Chondrocyte (in vitro differentiated cells): Measurements from ENCODE around the gene TASP1. TPM values are rescaled to one million over a fixed set of nuclear protein-coding genes. Genes with fewer than 3 reads are reported as not detected.
A peak's percentile ranks its signal among the peaks of the same experiment; 100 is the strongest.

Experiments
- DNase-seq: peaks from one replicate; pipeline ENCODE4 v3.0.0; 2021; ENCODE audit warnings: mixed read lengths, low spot score
- H3K27ac Mint-ChIP-seq: one replicate; pipeline ENCODE4 v1.8.0; 2021; ENCODE audit warnings: mild to moderate bottlenecking, moderate library complexity, mixed read lengths; ENCODE audit not compliant: unreplicated experiment
- H3K27me3 Mint-ChIP-seq: 2 replicates; pipeline ENCODE4 v1.8.0; 2021; ENCODE audit warnings: low read depth, mixed read lengths
- H3K36me3 Mint-ChIP-seq: 2 replicates; pipeline ENCODE4 v1.8.0; 2021; ENCODE audit warnings: low read depth, mixed read lengths
- H3K4me1 Mint-ChIP-seq: 2 replicates; pipeline ENCODE4 v1.8.0; 2021; ENCODE audit warnings: low read depth, mild to moderate bottlenecking, mixed read lengths
- H3K4me3 Mint-ChIP-seq: one replicate; pipeline ENCODE4 v1.8.0; 2021; ENCODE audit warnings: mild to moderate bottlenecking, moderate library complexity, mixed read lengths; ENCODE audit not compliant: unreplicated experiment
- H3K9me3 Mint-ChIP-seq: 2 replicates; pipeline ENCODE4 v1.8.0; 2021; ENCODE audit warnings: low read depth, mixed read lengths
- CTCF ChIP-seq: fragments of 200-600 bp; sonication (generic); IDR thresholded peaks from 2 replicates; pipeline ENCODE4 v1.5.0; 2021; ENCODE audit warnings: antibody characterized with exemption, mild to moderate bottlenecking, moderate library complexity
- total RNA-seq: library from RNA; stranded (reverse); gene quantifications from 3 replicates; pipeline ENCODE4 v1.2.1, GENCODE V29; 2021

Gene TASP1
- total RNA-seq, 1 donor from 2014 or later = 9.0 TPM

DNA sequence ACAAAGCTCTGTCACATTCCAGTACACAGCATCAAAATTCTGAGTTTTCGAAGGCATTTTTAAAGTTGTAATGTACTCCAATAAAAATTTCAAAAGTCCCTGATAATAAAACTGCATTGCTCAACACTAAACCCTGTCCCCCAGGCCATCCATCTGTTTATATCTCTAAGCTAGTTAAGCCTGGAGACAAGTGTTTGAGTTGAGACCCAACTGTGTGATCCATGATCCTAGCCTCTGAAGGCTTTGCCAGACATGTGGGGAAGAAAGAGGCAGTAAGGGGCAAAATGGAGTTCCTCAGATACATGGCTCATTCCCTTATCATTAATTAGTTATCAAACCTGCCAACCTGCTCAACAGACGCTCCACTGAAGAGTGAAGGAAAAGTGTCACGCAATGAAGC lies 219.3 kb downstream of the TASP1 start:
- no peaks in the 10 kb centered on the region for H3K9me3 Mint-ChIP-seq
- TF ChIP-seq CTCF = no peak

GRCh38 chr20:13418263-13419229 lies 220.2 kb downstream of the TASP1 start:
- H3K27ac Mint-ChIP-seq = no peak overlapping the region

More for the DNA sequence above, 219.3 kb downstream of the TASP1 start:
- Mint-ChIP-seq H3K27ac (no peak overlapping the region), H3K36me3 (no peaks in the 10 kb centered on the region), H3K4me3 (no peak overlapping the region), H3K4me1 (no peaks in the 10 kb centered on the region), H3K27me3 (no peaks in the 10 kb centered on the region)
- DNase-seq = no peak

GRCh38 chr20:13416531-13416930 lies 222.2 kb downstream of the TASP1 start:
- Mint-ChIP-seq H3K36me3 (no peaks in the 10 kb centered on the region), H3K4me3 (no peak overlapping the region), H3K9me3 (no peaks in the 10 kb centered on the region), H3K27ac (no peak overlapping the region), H3K4me1 (peaks cover 15% of the 10 kb centered on the region), H3K27me3 (no peaks in the 10 kb centered on the region)
- no peak for TF ChIP-seq CTCF
- no peak for DNase-seq

More at GRCh38 chr20:13418263-13419229, 220.2 kb downstream of the TASP1 start:
- H3K27me3 Mint-ChIP-seq = no peaks in the 10 kb centered on the region
- no peak for DNase-seq
- no peak for TF ChIP-seq CTCF
- H3K9me3 Mint-ChIP-seq = no peaks in the 10 kb centered on the region
- peaks cover 2% of the 10 kb centered on the region for H3K4me1 Mint-ChIP-seq
- no peaks in the 10 kb centered on the region for H3K36me3 Mint-ChIP-seq
- H3K4me3 Mint-ChIP-seq = no peak overlapping the region

DNA sequence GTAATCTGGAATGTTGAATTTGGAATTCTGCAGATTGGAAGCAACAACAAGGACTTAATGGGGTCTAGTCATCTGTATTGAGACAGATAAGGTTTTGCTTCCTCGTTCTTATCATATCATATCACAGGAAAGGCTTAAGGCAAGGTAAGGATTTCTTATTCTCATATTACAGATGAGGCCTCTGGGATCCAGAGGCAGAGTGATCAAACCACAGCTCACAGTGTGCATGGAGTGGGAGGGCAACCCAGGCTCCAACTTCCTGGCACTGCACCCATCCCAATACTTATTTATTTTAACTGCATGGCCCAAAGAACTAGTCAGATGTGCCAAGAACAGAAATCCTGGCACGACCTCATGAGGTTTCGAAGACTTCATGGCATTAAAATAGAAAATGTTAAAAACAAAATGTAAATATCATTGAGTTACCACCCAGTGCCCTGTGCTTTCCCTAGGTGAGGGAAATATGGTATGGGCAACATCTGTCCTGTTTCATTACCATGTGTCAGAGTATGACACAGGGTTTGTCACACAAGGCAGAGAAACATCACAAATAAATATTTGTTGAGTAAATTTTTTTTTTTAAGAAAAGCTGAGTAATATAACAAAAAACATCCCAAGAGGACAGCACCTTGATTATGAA lies 225.8 kb downstream of the TASP1 start:
- TF ChIP-seq CTCF = no peak
- H3K27me3 Mint-ChIP-seq = no peaks in the 10 kb centered on the region
- H3K4me1 Mint-ChIP-seq = peaks cover 15% of the 10 kb centered on the region
- H3K4me3 Mint-ChIP-seq = no peak overlapping the region
- H3K36me3 Mint-ChIP-seq = no peaks in the 10 kb centered on the region
- no peak for DNase-seq
- peak overlapping the region; percentile 68 for H3K27ac Mint-ChIP-seq
- H3K9me3 Mint-ChIP-seq = no peaks in the 10 kb centered on the region

- DNase-seq = no peak
- H3K4me3 Mint-ChIP-seq = no peak overlapping the region
- H3K9me3 Mint-ChIP-seq = peaks cover 4% of the 10 kb centered on the region
- TF ChIP-seq CTCF = no peak
- H3K27me3 Mint-ChIP-seq = no peaks in the 10 kb centered on the region
- peaks cover 15% of the 10 kb centered on the region for H3K4me1 Mint-ChIP-seq
- no peaks in the 10 kb centered on the region for H3K36me3 Mint-ChIP-seq
- H3K27ac Mint-ChIP-seq = no peak overlapping the region
Measured at GRCh38 chr20:13404293-13404692, 234.4 kb downstream of the TASP1 start.
